ENCODE measurements around the gene GFOD2. TPM values are rescaled to one million over a fixed set of nuclear protein-coding genes. Genes with fewer than 3 reads are reported as not detected.

Gene GFOD2
- total and polyA plus RNA-seq, 8 donors: 7.6 to 87.5 (median 12.9) TPM

DNA sequence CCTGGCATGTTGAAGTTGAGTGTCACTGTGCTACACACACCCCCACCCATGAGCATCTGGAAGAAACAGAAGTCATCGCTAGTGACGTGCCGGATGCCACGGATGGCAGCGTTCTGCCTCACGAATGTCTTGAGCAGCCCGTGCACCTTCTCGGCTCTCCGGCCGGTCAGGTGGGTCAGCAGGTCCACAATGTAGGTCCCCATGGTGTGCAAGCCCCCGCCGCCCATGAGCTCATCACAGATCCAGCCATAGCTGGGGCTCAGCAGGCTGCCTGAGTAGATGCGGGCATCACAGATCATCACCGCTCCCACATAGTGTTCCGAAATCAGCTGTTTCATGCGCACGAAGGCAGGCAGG lies 43.6 kb downstream of the GFOD2 start:
- H3K36me3 ChIP-seq: peaks cover 4 to 23% (median 12%) of the 10 kb centered on the region in 4 donors
- no peaks in the 10 kb centered on the region for H3K9me3 ChIP-seq
- peak overlapping the region in 1 of 5 donors; percentile 76 for H3K27ac ChIP-seq
- no peak for DNase-seq
- 95 to 97% (median 96%) methylated on average over 10 to 17 of the region's 17 CpGs for WGBS, 5 donors
- H3K27me3 ChIP-seq: no peaks in the 10 kb centered on the region
- no peak overlapping the region for H3K4me3 ChIP-seq
- intact Hi-C loops (cut with DNase I; ENCODE audit: low total_unique reads): no loop called here
- TF ChIP-seq POLR2AphosphoS5 (IDR thresholded peaks at IDR 0.05): no peak
- no peak for TF ChIP-seq POLR2A (IDR thresholded peaks at IDR 0.05)
- no peak for TF ChIP-seq EP300 (IDR thresholded peaks at IDR 0.05)
- TF ChIP-seq, protein P1, sequence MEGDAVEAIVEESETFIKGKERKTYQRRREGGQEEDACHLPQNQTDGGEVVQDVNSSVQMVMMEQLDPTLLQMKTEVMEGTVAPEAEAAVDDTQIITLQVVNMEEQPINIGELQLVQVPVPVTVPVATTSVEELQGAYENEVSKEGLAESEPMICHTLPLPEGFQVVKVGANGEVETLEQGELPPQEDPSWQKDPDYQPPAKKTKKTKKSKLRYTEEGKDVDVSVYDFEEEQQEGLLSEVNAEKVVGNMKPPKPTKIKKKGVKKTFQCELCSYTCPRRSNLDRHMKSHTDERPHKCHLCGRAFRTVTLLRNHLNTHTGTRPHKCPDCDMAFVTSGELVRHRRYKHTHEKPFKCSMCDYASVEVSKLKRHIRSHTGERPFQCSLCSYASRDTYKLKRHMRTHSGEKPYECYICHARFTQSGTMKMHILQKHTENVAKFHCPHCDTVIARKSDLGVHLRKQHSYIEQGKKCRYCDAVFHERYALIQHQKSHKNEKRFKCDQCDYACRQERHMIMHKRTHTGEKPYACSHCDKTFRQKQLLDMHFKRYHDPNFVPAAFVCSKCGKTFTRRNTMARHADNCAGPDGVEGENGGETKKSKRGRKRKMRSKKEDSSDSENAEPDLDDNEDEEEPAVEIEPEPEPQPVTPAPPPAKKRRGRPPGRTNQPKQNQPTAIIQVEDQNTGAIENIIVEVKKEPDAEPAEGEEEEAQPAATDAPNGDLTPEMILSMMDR (IDR thresholded peaks at IDR 0.05): no peak
- peaks cover 21 to 38% (median 30%) of the 10 kb centered on the region in 4 donors for H3K4me1 ChIP-seq

DNA sequence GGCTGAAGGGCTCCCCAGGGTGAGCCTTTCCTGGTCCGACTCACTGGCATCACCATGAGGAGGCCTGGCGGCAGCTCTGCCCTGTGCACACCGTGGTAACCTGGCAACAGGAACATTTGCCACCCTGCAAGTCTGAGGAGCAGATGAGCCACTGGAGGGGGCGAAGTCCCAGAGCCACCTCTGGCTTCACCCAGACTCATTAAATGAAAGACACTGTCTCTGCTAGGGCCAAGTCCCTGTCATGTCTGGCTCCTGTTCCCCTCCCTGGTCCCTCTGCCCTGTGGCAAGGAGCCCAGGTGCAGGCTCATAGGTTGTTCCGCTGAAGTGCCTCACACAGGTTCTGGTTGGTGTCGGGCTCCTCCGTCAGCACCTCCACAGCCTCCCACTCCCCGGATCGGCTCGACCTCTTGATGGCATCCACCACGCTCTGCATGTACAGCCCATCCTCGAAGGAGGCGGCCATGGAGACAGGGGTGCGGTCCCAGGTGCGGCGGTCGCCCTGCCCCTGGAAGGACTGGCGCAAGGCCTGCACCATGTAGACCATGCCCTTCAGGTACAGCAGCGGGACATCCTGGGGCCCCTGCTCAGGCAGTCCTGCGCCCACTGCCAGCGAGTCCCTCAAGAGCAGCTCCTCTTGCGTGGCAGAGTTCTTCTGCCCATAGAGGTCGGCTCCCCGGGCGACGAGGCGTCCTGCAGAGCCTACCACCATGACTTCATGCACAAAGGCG lies 44.1 kb downstream of the GFOD2 start:
- intact Hi-C loops (cut with DNase I; ENCODE audit: low total_unique reads): no loop called here
- peaks cover 21 to 38% (median 30%) of the 10 kb centered on the region in 4 donors for H3K4me1 ChIP-seq
- H3K36me3 ChIP-seq: peaks cover 0 to 17% (median 10%) of the 10 kb centered on the region in 4 donors
- no peak for TF ChIP-seq POLR2AphosphoS5 (IDR thresholded peaks at IDR 0.05)
- no peak for TF ChIP-seq POLR2A (IDR thresholded peaks at IDR 0.05)
- TF ChIP-seq, protein P1 (IDR thresholded peaks at IDR 0.05): no peak
- TF ChIP-seq EP300 (IDR thresholded peaks at IDR 0.05): no peak
- no peaks in the 10 kb centered on the region for H3K27me3 ChIP-seq
- H3K4me3 ChIP-seq: no peak overlapping the region
- DNase-seq: no peak
- 94 to 96% (median 94%) methylated on average over 23 to 28 of the region's 28 CpGs for WGBS, 5 donors
- H3K9me3 ChIP-seq: no peaks in the 10 kb centered on the region
- peak overlapping the region in 4 of 5 donors; percentile 71 to 86 (median 77) for H3K27ac ChIP-seq

DNA sequence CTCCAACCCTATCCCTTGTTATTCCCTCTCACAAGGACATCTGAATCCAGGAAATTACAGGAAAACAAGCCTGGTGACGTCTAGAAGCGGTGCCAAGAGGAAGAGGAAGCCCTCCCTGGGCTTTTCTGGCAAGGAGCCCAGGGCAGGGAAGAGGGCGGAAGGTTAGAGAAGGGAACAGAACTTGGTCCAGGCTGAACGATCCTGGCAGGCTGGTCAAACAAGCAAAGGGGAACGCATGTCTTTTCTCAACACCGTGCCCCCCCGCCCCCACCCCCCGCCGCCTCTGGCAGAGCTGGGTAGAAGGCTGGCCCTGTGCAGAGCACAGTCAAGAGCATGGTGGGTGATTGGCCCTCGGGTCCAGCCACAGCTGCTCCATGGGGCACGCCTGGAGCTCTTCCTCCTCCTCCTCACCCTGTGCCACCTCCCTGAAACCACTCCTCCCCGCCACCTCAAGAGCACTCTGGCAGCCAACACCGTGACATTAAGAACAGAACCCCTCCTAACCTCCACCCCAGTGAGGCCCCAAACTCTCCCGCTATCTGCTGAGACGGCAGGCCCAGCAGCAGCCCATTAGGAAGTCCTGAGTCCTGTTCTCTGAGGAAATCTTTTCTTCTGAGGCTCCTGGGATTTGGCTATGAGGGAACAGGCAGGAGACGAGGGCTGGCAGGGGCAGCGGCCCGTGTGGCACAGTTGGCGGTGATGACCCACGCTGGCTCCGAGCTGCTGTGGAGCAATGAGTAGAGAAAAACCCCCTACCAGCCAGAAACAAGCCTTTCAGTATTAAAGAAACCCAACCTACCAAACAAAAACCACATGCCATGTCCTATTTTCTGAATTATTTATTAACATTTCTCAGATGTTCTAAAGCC lies 45.2 kb downstream of the GFOD2 start:
- H3K36me3 ChIP-seq: peaks cover 0 to 14% (median 7%) of the 10 kb centered on the region in 4 donors
- TF ChIP-seq POLR2AphosphoS5 (IDR thresholded peaks at IDR 0.05): peak in 2 of 3 donors; percentile 41 to 69
- TF ChIP-seq EP300 (IDR thresholded peaks at IDR 0.05): no peak
- TF ChIP-seq, protein P1 (IDR thresholded peaks at IDR 0.05): no peak
- no peak for TF ChIP-seq POLR2A (IDR thresholded peaks at IDR 0.05)
- H3K4me3 ChIP-seq: no peak overlapping the region
- H3K27ac ChIP-seq: peak overlapping the region; percentile 5 to 86 (median 76)
- 31 to 51% (median 37%) methylated on average over 21 of the region's 21 CpGs for WGBS, 5 donors
- H3K27me3 ChIP-seq: no peaks in the 10 kb centered on the region
- intact Hi-C loops (cut with DNase I; ENCODE audit: low total_unique reads): no loop called here
- no peaks in the 10 kb centered on the region for H3K9me3 ChIP-seq
- H3K4me1 ChIP-seq: peaks cover 21 to 38% (median 30%) of the 10 kb centered on the region in 4 donors
- DNase-seq: peak; percentile 77
